MG63 (cell line): ENCODE measurements around the gene ZNF710. TPM values are rescaled to one million over a fixed set of nuclear protein-coding genes. Genes with fewer than 3 reads are reported as not detected.
"Not testable (repeated sequence)": the region's sequence is repeated elsewhere in the genome, so short reads cannot be mapped to it uniquely, and the experiment has no call there.

Experiments
- DNase-seq: peaks from one replicate; pipeline ENCODE4 v3.0.0-alpha.2; 2020
- H3K27me3 ChIP-seq: fragments of 250-450 bp; sonication (Bioruptor Pico); 2 replicates; pipeline ENCODE4 v1.5.1; 2020; ENCODE audit warnings: mild to moderate bottlenecking, moderate library complexity
- H3K36me3 ChIP-seq: fragments of 250-450 bp; sonication (Bioruptor Pico); 2 replicates; pipeline ENCODE4 v1.5.1; 2020; ENCODE audit warnings: mild to moderate bottlenecking, moderate library complexity
- H3K4me3 ChIP-seq: fragments of 250-450 bp; sonication (Bioruptor Pico); 2 replicates; pipeline ENCODE4 v1.5.1; 2020; ENCODE audit warnings: mild to moderate bottlenecking, moderate library complexity
- H3K9me3 ChIP-seq: fragments of 250-450 bp; sonication (Bioruptor Pico); 2 replicates; pipeline ENCODE4 v1.5.1; 2020; ENCODE audit warnings: mild to moderate bottlenecking, moderate library complexity
- total RNA-seq: library from RNA; depleted of rRNA; stranded (reverse); fragments of >200 nt; shearing (Covaris generic); gene quantifications from 2 replicates; pipeline ENCODE4 v1.2.3, GENCODE V29; 2014; ENCODE audit warnings: low replicate concordance

Gene ZNF710
- total RNA-seq, 1 experiment from 2014 or later = 9.1 TPM

DNA sequence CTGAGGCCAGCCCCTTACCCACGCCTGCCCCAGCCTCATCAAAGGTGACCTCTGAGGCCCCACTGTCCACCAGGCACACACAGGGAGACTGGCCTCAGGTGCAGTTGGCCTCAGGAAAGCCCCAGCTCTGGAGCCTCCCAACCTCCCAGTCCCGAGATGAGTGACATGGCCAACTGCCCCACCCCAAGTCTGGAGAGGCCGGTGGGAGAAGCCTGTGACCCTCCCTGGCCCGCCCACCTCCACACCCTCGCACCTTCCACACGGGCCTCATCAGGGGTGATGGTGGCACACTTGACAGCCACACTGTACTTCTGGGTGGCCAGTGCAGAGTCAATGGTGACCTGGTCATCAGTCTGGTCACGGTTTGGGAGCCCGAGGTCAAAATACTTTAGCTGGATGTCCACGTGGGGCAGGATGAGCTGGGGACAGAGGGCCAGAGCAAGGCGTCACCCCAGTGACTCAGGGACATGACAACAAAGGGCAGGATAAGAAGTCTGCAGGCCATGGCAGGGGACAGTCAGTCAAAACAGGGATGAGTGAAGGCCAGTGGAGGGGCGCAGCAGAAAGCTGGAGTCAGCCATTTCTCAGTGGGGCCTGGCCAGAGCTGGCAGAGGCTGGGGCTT lies 89.2 kb downstream of the ZNF710 start:
- no peak overlapping the region for H3K4me3 ChIP-seq
- H3K9me3 ChIP-seq = no peaks in the 10 kb centered on the region
- no peak for DNase-seq
- peaks cover 12% of the 10 kb centered on the region for H3K36me3 ChIP-seq
- no peaks in the 10 kb centered on the region for H3K27me3 ChIP-seq

DNA sequence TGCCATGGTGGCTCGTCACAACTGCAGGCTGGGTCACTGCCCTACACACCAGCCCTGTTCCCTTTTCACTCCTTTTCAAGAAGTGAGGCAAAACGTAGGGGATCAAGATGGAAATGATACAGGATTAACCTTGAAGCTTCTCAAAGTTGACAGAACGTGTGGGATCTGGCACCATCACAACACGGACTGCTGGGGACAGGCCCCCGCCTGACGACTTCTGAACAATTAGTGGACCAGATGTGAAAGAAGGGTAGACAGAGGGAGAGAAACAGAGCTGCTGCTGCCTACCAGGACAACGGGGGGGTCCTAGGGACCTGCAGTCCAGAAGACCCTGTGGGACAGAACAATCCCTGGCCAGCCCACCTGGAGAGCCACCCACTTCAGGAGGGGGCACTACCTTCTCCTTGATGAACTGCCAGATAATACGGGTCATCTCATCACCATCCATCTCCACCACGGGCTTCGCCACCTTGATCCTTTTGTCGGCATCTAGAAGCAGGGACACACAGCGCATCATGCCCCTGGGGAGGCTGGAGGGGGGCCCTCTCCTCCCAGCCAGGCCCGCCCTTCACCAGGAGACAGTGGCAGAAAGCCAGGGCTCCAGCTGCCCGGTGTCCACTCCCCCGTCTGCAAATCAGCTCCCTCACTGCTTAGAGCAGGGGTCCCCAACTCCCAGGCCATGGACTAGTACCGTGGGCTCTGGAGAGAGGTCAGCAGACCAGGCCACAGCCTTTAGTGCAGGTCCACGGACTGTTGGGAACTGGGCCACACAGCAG lies 90.2 kb downstream of the ZNF710 start:
- Histone ChIP-seq H3K27me3 (no peaks in the 10 kb centered on the region), H3K36me3 (peaks cover 12% of the 10 kb centered on the region), H3K4me3 (no peak overlapping the region), H3K9me3 (no peaks in the 10 kb centered on the region)
- DNase-seq = no peak

DNA sequence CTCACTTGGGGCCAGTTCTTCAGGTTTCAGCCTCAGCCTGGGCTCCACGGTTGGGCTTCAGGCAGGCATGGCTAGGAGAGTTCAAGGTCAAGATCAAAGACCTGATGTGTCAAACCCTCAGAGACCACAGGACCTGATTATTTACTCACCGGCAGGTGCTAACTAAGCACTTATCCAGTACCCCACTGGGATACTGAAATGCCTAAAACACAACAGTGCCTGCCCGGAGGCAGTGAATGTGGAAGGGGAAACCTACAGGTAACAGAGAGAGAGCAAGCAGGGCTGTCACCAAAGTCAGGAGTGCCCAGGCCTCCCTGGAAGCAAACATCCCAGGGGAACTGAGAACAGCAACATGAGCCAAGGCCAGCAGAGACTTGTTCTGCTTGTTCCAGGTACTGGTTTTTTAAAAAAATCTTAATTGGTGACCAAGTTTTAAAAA lies 94.4 kb downstream of the ZNF710 start:
- H3K36me3 ChIP-seq = 0 out of 2 replicates have a peak, but pooled peaks cover 2% of the 10 kb centered on the region
- DNase-seq = no peak
- no peak overlapping the region for H3K4me3 ChIP-seq
- no peaks in the 10 kb centered on the region for H3K27me3 ChIP-seq
- H3K9me3 ChIP-seq = no peaks in the 10 kb centered on the region

- no peak for DNase-seq
- Histone ChIP-seq H3K27me3 (no peaks in the 10 kb centered on the region), H3K9me3 (no peaks in the 10 kb centered on the region), H3K4me3 (no peak overlapping the region), H3K36me3 (0 out of 2 replicates have a peak, but pooled peaks cover 2% of the 10 kb centered on the region)
These were observed 96.4 kb downstream of the ZNF710 start for GRCh38 chr15:90097475-90097874.

DNA sequence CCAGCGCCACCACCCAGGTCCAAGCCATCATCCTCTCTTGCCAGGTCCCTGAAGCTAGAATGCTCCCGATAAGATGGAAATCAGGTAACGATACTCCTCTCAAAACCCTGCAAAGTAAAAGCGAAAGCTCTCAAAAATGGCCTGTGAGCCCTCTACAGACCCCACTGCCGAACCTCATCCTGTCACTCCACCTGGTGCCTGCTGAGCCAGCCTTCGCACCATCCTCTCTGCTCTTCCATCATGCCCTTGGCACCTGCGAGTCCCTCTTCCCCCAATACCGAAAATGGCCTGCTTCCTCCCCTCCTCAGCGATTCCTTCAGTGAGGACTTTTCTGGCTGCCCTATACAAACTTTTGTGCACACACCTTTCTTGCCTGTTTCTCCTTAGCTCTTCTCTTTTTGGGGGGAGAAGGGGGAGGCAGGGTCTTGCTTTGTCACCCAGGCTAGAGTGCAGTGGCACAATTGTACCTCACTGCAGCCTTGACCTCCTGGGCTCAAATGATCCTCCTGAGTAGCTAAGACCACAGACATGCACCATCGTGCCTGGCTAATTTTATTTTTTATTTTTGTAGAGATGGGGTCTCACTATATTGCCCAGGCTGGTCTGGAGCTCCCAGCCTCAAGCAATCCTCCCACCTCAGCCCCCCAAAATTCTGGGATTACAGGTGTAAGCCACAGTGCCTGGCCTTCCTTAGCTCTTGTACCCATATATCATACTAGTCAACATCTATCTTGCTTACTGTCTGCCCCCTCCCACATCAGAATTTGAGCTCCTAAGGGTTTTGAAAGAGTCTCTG lies 98.1 kb downstream of the ZNF710 start:
- Histone ChIP-seq H3K27me3 (no peaks in the 10 kb centered on the region), H3K4me3 (no peak overlapping the region), H3K36me3 (0 out of 2 replicates have a peak, but pooled peaks cover 2% of the 10 kb centered on the region), H3K9me3 (no peaks in the 10 kb centered on the region)
- no peak for DNase-seq

DNA sequence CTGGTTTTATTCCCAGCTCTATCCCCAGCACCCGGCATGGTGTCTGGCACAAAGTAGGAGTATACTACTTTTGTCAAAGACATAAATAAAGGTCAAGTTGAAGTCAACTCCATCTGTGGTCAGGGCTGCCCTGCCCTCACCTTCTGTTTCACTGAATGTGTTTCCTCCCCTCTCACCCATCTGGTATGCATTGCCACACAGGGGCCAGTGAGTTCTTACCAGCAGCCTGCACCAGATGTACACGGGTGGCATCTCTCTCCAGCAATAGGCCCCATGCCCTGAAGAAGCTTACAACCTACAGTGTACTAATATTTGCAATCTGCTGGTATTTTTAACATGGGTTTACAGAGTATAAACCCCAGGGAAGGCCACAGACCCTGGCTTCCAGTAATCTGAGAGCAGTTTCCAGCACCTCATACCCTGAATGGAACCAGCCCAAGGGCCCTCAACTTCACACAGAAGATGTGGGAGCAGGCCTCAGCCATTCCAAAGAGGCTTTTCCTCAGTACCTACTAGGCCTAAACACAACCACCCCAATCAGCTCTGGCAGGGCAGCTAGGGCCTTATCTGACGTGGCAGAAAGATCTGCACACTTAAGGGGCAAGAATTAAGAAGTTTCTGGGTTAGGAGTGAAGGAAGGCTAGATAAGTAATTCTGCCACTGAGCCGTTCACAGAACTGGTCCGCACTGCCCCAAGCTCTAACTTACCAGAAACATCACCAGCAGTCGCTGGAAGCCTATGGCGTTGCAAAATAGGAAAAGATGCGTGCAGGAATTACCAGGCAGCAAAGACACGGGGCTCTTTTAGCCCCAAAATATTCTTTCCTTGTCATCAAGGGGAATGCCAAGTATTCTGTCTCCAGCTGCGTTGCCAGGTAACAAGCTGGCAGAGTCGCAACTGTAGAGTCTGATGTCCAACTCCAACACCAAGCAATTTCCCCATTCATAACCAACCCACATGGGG lies 99.0 kb downstream of the ZNF710 start:
- Histone ChIP-seq H3K27me3 (no peaks in the 10 kb centered on the region), H3K9me3 (no peaks in the 10 kb centered on the region), H3K36me3 (0 out of 2 replicates have a peak, but pooled peaks cover 2% of the 10 kb centered on the region), H3K4me3 (peak overlapping the region; percentile 57; the same call in 1 of the 2 replicates)
- peak; percentile 66 for DNase-seq

GRCh38 chr15:90101130-90101968 lies 100.2 kb downstream of the ZNF710 start:
- peak; percentile 31 for DNase-seq
- H3K4me3 ChIP-seq = peak overlapping the region; percentile 57
- 0 out of 2 replicates have a peak, but pooled peaks cover 2% of the 10 kb centered on the region for H3K36me3 ChIP-seq
- no peaks in the 10 kb centered on the region for H3K27me3 ChIP-seq
- H3K9me3 ChIP-seq = no peaks in the 10 kb centered on the region

DNA sequence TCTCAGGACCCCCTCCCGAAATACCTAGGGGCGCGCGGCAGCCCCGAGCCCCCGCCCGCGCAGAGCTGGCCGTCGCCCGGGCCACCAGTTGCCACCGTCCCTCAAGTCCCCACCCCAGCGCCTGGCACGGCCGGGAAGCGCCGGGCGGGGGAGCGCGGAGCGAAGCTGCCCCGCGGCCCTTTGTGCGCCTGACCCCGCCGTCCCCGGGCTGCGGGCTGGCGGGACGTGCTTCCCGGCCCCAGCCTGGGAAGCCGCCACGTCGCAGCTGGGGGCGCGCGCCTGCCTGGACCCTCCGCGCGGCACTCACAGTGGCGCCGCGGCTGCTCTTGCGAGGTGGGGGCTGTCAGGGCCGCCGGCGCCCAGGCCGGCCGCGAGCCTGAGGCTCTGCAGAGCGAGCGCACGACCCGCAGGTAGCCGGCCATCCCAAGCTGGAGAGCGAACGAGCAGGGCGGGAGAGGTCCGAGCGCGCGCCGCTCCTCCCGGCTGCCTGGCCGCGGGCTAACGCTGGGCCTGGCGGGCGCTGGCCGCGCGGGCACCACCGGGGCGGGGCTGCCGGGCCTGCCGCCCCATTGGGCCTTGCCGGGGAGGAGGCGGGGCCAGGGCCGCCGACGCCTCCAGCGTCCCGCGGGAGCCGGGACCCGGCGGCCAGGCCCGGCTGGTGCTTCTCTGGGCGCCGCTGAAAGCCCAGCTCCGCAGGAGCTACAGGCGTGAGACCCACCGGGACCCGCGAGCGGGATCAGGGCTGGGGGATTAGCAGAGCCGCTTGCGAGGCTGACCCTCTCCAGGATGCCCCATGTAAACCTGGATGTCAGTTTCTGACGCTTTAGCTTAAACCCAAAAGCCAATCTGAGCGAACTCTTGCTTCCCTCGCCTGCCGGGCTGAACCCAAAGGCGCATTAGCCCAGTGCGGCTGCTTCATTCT lies 101.1 kb downstream of the ZNF710 start, which contains the start of gene IDH2:
IDH2 (minus strand) TSS at position 500 of the 922 bp plus-strand sequence; CDS start at position 422, 78 bp downstream.
- no peaks in the 10 kb centered on the region for H3K27me3 ChIP-seq
- H3K9me3 ChIP-seq = no peaks in the 10 kb centered on the region
- 0 out of 2 replicates have a peak, but pooled peaks cover 2% of the 10 kb centered on the region for H3K36me3 ChIP-seq
- H3K4me3 ChIP-seq = peak within 1 kb of the TSS; percentile 57
- peak; percentile 88 for DNase-seq

DNA sequence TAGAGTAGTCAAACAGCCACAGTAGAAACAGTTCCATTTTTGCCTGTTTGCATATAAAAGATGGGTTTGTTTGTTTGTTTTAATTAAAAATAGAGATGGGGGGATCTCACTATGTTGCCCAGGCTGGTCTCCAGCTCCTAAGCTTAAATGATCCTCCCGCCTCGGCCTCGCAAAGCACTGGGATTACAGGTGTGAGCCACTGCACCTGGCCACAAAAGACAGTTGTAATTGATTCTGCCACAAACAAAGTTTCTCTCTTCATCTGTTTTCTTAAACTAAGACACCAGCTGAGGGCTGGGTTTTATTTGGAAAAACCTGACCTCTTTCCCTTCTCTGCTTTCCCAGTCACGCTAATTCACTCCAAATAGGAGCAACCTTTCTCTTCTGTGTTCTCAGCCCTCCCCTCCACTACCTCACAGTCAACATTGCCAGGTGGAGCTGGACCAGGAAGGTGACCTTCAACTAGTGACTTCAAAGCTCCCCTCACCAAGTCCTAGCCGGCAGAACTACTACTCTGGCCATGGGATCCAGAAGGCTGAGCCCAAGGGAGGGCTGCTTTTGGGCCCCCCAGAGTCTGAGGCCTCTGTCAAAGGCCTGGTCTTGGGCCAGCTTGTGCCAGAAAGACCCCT lies 102.7 kb downstream of the ZNF710 start:
- no peak for DNase-seq
- no peak overlapping the region for H3K4me3 ChIP-seq
- no peaks in the 10 kb centered on the region for H3K9me3 ChIP-seq
- H3K27me3 ChIP-seq = no peaks in the 10 kb centered on the region
- H3K36me3 ChIP-seq = 0 out of 2 replicates have a peak, but pooled peaks cover 2% of the 10 kb centered on the region

DNA sequence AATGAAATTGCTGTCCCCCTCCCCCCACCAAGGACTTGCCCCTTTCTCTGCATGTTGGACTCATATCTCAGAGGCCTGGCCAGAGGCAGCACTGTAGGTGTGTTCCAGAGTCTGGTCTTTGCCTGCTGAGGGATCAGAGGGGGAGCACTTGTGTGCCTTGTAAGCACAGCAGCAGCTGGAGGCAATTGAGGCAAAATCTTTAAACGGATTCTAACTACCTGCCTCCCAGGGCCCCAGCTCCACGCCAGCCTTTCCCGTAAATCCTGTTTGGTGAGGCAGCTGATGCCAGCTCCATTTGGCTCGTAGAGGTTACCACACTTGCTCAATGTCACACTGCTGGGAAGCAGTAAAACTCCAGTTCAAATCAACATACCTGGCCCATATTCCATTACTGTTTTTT lies 103.4 kb downstream of the ZNF710 start:
- no peaks in the 10 kb centered on the region for H3K9me3 ChIP-seq
- H3K27me3 ChIP-seq = no peaks in the 10 kb centered on the region
- no peak overlapping the region for H3K4me3 ChIP-seq
- 0 out of 2 replicates have a peak, but pooled peaks cover 2% of the 10 kb centered on the region for H3K36me3 ChIP-seq
- DNase-seq = no peak

- DNase-seq = no peak
- no peaks in the 10 kb centered on the region for H3K9me3 ChIP-seq
- H3K27me3 ChIP-seq = no peaks in the 10 kb centered on the region
These were observed 104.4 kb downstream of the ZNF710 start for GRCh38 chr15:90105521-90105920.

GRCh38 chr15:90106522-90107117 lies 105.5 kb downstream of the ZNF710 start:
- DNase-seq = peak; percentile 71
- H3K4me3 ChIP-seq = no peak overlapping the region

More at GRCh38 chr15:90105521-90105920, 104.4 kb downstream of the ZNF710 start:
- no peaks in the 10 kb centered on the region for H3K36me3 ChIP-seq
- H3K4me3 ChIP-seq = no peak overlapping the region

DNA sequence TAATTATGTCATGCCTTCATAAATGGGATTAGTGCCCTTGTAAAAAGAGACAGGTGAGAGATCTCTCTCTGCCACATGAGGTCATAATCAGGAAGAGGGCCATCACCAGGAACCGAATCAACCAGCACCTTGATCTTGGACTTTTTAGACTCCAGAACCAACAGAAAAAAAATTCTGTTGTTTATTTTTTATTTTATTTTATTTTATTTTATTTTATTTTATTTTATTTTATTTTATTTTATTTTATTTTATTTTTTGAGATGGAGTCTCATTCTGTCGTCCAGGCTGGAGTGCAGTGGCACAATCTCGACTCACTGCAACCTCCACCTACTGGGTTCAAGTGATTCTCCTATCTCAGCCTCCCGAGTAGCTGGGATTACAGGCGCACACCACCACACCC lies 106.9 kb downstream of the ZNF710 start:
- not testable (repeated sequence) for H3K36me3 ChIP-seq, H3K9me3 ChIP-seq, H3K27me3 ChIP-seq, DNase-seq, H3K4me3 ChIP-seq

More at GRCh38 chr15:90106522-90107117, 105.5 kb downstream of the ZNF710 start:
- no peaks in the 10 kb centered on the region for H3K9me3 ChIP-seq
- H3K36me3 ChIP-seq = no peaks in the 10 kb centered on the region
- H3K27me3 ChIP-seq = no peaks in the 10 kb centered on the region
